SIG-M5 treated with dmso at 0.1 percent for 504 hours (cell line): ENCODE results near the gene SOCS6.

ENCODE experiments used
- DNase-seq: peaks from one replicate; lab custom pipeline; 2025; ENCODE audit not compliant: unreplicated experiment; lab: John Stamatoyannopoulos, UW

SOCS6 gene

GRCh38 chr18:70289351-70290312 is 787 bp downstream of the SOCS6 start:
- DNase-seq, result no peak

DNA sequence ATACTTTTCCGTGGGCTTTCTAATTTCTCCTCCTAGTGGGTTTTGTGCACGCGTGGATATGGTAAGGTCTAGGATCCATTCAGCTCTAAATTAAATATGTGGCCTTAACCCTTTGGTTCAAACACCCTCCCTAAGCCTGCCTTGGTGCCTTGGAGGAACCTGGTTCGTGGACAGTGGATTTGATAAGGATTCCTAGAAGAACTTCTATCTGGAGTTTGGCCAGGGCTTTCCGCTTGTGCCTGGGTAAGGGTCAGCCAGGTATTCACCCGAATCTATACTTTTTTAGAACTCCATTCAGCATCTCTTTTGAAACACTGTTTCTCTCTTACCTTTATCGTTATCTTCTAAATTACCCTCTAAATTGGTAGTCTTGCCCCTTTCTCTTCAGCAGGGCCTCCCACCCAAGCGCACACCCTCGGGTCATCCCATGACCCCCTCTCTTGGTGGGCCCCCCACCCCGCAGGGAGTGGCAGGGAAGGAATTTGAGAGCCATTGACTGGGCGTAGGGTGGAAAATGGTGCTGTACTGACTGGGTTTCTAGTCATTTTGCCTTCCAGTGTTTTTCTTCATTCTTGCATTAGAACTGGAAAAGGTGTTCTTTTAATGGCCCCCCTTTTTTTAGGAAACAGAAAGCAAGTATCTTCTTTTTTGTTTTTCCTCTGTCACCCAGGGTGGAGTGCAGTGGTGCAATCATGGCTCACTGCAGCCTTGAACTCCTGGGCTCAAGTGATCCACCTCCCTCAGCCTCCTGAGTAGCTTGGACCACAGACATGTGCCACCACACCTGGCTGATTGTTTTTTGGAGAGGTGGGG is 1.8 kb downstream of the SOCS6 start:
- DNase-seq, result no peak

DNA sequence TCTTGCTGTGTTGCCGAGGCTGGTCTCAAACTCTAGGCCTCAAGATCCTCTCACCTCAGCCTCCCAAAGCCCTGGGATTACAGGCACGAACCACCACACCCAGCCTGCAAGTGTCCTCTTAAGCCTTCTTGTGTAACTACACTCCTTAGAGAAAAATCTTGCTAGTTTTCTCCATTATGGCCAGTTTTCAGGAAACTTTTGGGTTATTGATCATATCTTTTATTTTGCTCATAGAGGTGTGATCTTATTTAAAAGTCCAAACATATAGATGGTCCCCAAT is 2.4 kb downstream of the SOCS6 start:
- DNase-seq, result no peak

GRCh38 chr18:70292628-70293027 is 3.8 kb downstream of the SOCS6 start:
- DNase-seq, result no peak

DNA sequence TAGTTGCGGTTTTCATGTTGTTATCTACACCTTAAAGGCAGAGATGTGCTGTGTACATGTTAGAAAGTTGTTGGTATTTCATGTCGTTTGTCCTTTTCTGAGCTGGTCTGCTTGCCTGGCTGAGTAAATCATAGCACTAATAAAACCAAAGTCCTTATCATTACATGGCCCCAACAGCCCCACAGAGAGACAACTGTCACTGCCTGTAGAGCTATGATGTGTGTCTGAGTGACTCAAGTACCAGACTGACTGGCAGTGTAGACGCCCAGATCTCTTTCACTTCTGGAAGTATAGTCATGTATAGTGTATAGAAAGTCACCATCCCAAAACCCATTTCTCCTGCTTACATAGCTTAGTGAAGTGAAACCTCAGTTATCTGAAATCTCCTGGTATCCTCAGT is 4.3 kb downstream of the SOCS6 start:
- DNase-seq, result no peak

- no peak for DNase-seq
Observed at GRCh38 chr18:70294471-70295191, 5.8 kb downstream of the SOCS6 start.

DNA sequence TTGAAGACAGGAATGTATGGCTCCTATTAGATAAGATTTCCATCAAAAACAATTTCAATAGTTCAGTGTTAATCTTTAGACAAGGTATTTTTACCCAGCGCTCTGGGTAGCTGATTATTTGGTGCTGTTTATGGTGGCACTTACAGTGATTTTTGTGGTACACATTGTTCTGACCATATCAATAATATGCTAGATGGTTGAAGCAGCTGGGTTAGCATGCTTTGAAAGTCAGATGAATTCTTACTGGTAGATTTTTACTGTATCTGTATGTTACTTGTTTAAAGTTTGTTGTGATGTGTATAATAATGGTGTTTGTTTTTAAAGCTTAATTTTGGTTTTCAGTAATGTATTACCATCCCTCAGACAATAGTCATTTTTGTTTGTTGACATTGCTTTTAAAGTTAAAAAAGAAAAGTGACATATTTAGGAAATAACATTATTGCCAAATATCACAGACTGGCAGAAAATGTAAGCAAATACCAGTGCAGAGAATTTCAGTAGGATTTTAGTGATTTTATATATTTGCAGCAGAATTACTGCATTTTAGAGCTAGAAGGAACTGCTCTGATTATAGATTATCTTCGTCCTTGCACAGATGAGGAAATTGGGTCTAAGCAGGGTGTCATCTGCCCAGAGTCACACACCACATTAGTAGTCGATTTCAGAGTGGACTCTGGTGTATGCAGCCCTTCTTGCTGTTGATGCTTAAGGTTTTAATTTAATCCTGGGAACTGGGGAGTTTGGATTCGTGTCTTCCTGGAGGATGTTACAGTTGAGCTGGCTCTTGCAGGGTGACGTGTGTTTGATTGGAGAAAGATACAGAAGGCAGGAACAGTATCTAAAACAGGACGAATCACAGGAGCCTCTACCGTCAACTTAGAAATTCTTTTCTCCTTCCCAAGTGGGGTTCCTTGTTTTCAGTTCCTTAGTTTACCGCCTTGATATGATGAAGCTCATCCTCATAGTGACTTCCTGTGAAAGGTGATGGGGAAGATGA is 6.6 kb downstream of the SOCS6 start:
- DNase-seq, result no peak

DNA sequence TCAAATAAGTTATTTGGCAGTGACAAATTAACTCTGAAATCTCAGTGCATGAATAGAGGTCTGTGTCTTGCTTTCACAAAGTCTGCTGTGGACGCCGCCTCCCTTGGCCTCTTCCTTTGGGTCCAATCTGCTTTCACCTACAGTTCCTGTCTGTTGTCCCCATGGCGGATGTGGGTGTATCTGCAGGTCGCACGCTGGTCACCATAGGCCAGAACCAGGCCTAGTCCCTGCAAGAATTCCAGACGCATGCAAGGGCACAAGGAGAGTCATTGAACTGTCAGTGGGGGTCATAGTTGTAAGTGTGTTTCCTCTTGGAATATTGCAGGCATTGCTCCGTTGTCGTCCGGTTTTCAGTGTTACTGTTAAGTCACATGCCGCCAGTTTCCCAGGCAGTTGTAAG is 7.4 kb downstream of the SOCS6 start:
- DNase-seq, result no peak

DNA sequence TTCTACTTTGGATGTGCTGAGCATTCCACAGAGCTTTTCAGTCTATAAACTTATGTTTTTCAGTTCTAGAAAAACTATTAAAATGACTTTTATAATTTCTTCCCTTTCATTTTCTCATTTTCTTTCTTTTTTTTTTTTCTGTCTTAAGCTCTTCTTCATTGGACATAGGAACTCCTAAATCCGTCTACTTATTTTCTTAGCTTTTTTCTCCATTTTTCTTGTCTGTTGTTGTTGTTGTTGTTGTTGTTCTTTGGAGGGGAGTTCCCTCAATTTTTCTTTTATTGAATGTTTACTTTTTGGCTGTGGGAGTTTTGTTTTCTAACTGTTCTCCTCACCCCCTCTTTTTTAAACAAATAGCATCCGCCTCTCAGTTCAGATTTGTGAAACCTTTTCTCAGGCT is 7.9 kb downstream of the SOCS6 start:
- DNase-seq, result no peak

- DNase-seq, result no peak
Observed at GRCh38 chr18:70299393-70299792, 10.5 kb downstream of the SOCS6 start.

DNA sequence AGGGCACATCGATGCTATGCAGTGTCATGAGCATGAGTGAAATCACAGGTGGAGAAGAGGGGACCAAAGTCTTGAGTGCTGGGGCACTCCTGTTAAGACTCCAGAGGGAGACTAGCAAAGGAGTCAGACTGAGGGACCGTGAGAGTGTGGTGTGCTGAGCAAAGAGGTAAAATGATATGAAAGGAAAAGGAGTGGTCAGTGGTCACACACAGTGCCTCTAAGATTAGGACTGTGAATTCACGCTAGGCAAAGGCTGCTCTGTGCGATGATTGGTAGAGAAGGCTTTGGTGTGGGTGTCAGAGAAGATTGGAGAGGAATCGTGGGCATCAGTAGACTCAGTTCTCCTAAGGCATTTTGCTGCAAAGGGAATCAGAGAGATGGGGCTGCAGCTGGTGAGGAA is 12.8 kb downstream of the SOCS6 start:
- no peak for DNase-seq

- no peak for DNase-seq
Observed at GRCh38 chr18:70308555-70309294, 19.9 kb downstream of the SOCS6 start.

DNA sequence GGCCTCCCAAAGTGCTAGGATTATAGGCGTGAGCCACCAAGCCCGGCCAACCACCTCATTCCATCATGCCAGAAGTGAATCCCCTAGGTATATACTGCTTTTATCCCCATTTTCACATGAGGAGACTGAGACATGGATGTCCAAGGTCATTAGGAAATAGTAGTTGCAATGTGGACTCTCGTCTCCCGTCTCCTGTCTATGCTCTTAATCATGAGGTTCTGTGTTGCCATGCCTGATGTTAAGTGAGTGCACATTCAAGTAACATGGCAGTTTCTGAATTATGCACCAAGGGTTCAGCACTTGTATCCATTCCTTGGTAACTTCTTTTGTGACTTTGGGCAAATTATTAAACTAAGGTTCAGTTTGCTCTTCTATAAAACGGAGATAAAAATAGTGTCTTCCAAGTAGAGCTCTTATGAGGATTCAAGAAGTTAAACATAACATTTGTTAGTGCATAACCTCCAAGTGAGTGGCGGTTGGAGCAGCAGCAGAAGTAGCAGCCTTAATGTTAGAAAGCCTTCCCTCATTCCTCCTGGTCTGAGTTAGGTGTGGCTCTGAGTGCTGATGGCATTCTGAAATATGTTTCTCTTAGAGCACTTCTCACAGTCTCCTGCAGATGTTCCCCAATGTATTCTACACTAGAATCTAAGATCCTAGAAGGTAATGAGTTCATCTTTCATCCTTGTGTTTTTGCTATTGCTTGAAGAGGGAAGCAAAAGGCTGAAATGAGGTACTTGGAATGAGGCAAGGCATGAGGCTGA is 21.9 kb downstream of the SOCS6 start:
- DNase-seq, result no peak

DNA sequence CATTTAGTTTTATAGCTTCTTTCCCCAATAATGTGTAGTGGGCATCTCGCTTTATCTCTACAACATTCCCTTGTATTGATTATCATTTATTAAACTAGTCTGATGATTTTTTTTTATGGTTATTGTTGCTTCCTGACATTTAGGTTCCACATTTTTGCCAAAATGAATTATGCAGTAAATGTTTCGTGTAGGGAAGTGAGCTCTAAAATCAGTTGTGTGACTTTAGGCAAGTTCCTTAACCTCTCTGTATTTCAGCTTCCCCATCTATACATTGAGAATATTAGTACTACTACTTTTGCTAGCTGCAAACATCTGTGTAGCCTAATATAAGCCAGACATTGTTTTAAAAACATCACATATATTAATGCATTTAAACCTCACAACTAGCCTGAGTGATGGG is 22.9 kb downstream of the SOCS6 start:
- no peak for DNase-seq

GRCh38 chr18:70313640-70314039 is 24.8 kb downstream of the SOCS6 start:
- DNase-seq, result no peak

DNA sequence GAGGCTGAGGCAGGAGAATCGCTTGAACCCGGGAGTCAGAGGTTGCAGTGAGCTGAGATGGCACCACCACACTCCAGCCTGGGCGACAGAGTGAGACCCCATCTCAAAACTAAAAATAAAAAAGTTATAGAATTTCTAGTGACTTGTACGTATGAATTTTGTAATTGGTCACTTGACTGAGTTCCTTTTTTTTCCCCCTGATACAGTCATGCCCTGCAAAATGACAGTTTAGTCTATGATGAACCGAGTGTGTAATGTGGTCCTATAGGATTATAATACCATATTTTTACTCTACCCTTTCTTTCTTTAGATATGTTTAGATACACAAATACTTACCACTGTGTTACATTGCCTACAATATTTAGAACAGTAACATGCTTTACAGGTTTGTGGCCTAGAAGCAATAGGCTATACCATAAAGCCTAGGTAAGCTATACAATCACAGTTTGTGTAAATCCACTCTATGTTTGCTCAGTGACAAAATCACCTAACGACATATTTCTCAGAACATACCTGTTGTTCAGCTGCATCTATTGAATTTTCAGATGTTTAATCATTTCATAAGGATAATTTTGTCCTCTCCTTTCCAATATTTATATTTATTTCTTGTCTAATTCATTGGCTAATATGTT is 25.4 kb downstream of the SOCS6 start:
- DNase-seq, result no peak

GRCh38 chr18:70319187-70319586 is 30.3 kb downstream of the SOCS6 start:
- no peak for DNase-seq

DNA sequence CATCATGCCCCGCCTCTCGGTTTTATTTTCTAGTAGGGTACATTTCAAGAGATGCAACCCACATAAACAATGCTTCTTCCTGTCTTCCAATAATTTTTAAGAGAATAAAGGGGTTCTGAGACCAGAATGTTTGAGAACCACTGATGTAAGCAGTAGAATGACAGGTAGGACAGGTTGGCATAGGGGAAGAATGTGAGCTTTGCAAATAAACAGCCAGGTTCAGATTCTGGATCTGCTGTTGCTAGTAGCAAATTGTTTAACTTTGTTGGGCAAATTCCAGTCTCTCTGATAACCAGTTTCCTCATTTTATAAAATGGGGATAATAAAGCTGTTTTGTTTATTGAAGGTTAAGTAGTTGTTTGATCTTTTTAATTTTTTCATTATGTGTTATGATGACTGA is 32.8 kb downstream of the SOCS6 start:
- DNase-seq, result no peak

- DNase-seq, result no peak
Observed at GRCh38 chr18:70322385-70322784, 33.5 kb downstream of the SOCS6 start.
